Thyroid gland (tissue), 4 donors: ENCODE data around the gene COL5A2.

Experiments used
- POLR2A ChIP-seq, 2 donors: fragments of 450-650 bp; IDR thresholded peaks; one replicate each; pipeline ENCODE4 v1.6.1; 2017; ENCODE audit warnings: antibody characterized with exemption in 2 of 2, mild to moderate bottlenecking in 2 of 2, moderate library complexity in 1 of 2
- TF ChIP-seq, protein P1 (sequence below), 6 experiments: fragments of 200-600 bp in 3 of 6; fragments of 450-650 bp in 3 of 6; sonication (generic) in 3 of 6; IDR thresholded peaks; one replicate each; pipeline ENCODE4 v1.5.1; 2016 to 2019; ENCODE audit warnings: antibody characterized with exemption in 6 of 6, mild to moderate bottlenecking in 2 of 6, inconsistent platforms in 1 of 6, moderate library complexity in 1 of 6

DNA sequence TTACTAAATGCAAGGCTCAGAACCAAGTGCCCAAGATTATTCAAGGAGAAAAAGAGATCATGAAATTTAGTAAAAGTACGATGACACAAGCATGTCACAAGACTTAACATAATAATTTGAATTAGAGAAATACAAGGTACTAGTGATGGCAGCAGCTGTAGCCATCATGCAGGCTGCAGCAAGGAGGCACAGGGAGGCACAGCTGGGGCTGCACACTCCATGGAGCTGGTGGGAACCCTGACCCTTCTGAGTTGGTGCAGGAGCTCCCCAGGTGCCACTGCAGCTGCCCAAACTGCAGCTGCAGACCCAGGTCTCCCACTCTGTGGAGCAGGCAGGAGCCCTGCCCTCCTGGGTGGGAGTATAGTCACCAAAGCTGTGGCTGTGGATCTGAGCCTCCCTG lies 159.4 kb downstream of the COL5A2 start:
- TF ChIP-seq POLR2A (IDR thresholded peaks at IDR 0.05) = no peak
- TF ChIP-seq, protein P1, sequence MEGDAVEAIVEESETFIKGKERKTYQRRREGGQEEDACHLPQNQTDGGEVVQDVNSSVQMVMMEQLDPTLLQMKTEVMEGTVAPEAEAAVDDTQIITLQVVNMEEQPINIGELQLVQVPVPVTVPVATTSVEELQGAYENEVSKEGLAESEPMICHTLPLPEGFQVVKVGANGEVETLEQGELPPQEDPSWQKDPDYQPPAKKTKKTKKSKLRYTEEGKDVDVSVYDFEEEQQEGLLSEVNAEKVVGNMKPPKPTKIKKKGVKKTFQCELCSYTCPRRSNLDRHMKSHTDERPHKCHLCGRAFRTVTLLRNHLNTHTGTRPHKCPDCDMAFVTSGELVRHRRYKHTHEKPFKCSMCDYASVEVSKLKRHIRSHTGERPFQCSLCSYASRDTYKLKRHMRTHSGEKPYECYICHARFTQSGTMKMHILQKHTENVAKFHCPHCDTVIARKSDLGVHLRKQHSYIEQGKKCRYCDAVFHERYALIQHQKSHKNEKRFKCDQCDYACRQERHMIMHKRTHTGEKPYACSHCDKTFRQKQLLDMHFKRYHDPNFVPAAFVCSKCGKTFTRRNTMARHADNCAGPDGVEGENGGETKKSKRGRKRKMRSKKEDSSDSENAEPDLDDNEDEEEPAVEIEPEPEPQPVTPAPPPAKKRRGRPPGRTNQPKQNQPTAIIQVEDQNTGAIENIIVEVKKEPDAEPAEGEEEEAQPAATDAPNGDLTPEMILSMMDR (IDR thresholded peaks at IDR 0.05) = no peak
